Measurements from ENCODE around the gene PIGB.
"Not testable (repeated sequence)": the region's sequence is repeated elsewhere in the genome, so short reads cannot be mapped to it uniquely, and the experiment has no call there.

The PIGB gene

GRCh38 chr15:55302801-55303200 lies 16.2 kb upstream of the PIGB start:
- not testable (repeated sequence) for DNase-seq

GRCh38 chr15:55319537-55320237 lies 665 bp downstream of the PIGB start:
- DNase-seq, result no peak

- DNase-seq, result no peak
These were observed 1.2 kb downstream of the PIGB start for GRCh38 chr15:55320238-55320550.

GRCh38 chr15:55320963-55321362 lies 1.9 kb downstream of the PIGB start:
- no peak for DNase-seq

GRCh38 chr15:55322467-55322866 lies 3.4 kb downstream of the PIGB start:
- no peak for DNase-seq

- DNase-seq, result no peak
These were observed 8.4 kb downstream of the PIGB start for GRCh38 chr15:55327387-55327786.

- DNase-seq, result no peak
These were observed 15.3 kb downstream of the PIGB start for GRCh38 chr15:55334371-55334770.

- DNase-seq, result no peak
These were observed 16.0 kb downstream of the PIGB start for GRCh38 chr15:55334997-55335396.

- no peak for DNase-seq
These were observed 18.1 kb downstream of the PIGB start for GRCh38 chr15:55337160-55337559.

- DNase-seq, result no peak
These were observed 24.1 kb downstream of the PIGB start for GRCh38 chr15:55343168-55343567.

GRCh38 chr15:55344206-55344605 lies 25.2 kb downstream of the PIGB start:
- no peak for DNase-seq

GRCh38 chr15:55348281-55348778 lies 29.3 kb downstream of the PIGB start:
- DNase-seq, result no peak

- no peak for DNase-seq
These were observed 30.3 kb downstream of the PIGB start for GRCh38 chr15:55349282-55349681.

GRCh38 chr15:55353025-55353424 lies 34.0 kb downstream of the PIGB start:
- no peak for DNase-seq

- DNase-seq, result no peak
These were observed 38.1 kb downstream of the PIGB start for GRCh38 chr15:55356985-55357585.

GRCh38 chr15:55357774-55358173 lies 38.8 kb downstream of the PIGB start:
- no peak for DNase-seq

- DNase-seq, result no peak
These were observed 39.4 kb downstream of the PIGB start for GRCh38 chr15:55358471-55358870.

GRCh38 chr15:55360256-55360655 lies 41.2 kb downstream of the PIGB start:
- DNase-seq, result no peak

GRCh38 chr15:55361048-55361447 lies 42.0 kb downstream of the PIGB start:
- no peak for DNase-seq

GRCh38 chr15:55362641-55363040 lies 43.6 kb downstream of the PIGB start:
- no peak for DNase-seq

GRCh38 chr15:55366981-55367380 lies 48.0 kb downstream of the PIGB start:
- DNase-seq, result no peak

GRCh38 chr15:55372701-55373440 lies 53.8 kb downstream of the PIGB start:
- no peak for DNase-seq

GRCh38 chr15:55379095-55379494 lies 60.1 kb downstream of the PIGB start:
- no peak for DNase-seq

GRCh38 chr15:55381595-55381994 lies 62.6 kb downstream of the PIGB start:
- DNase-seq, result no peak
